ENCODE data around the gene OR52M1.
"Not testable (repeated sequence)": the region's sequence is repeated elsewhere in the genome, so short reads cannot be mapped to it uniquely, and the experiment has no call there.

Gene OR52M1

GRCh38 chr11:4544891-4545290, at the start of gene OR52M1:
Gene OR52M1, plus strand, starts transcription at chr11:4545191. Its CDS starts 0 bp downstream, at chr11:4545191.
- no peak for DNase-seq

DNA sequence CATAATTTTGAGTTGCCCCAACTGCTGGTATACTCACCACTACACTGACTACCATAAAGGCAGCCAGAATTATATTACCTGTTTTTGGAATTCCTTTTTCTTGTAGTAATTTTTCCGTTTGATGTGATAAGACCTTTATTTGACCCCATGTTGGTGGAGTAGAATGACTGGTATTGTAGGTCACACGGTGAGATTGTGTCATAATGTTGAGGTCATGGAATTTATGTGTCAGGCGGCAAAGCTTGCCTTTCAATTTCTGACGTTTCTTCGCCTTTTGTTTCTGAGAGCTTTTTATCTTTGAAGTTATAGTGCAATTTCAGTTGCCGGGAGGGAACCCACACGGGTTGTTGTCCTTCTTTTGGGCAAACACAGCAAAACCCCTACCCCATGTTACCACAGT, 49.5 kb upstream of the OR52M1 start:
- DNase-seq = no peak

DNA sequence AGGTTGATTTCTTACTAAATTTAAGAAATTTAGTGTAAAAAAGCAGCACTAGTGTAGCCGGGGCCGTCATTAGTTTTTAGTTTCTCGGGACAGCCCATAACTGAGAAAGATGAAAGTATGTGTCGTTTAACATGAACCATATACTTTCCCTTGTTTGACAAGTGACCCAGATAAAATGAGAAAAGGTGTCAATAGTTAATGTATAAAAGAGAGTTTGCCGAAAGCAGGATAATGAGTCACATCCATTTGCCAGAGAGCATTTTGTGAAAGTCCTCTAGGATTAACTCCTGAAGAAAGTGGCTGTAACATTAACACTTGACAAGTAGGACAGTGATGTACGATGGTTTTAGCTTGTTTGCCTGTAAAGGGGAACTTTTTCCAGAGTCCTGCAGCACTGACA, 49.0 kb upstream of the OR52M1 start:
- no peak for DNase-seq

- DNase-seq = no peak
Measured at GRCh38 chr11:4496557-4497248, 48.3 kb upstream of the OR52M1 start.

DNA sequence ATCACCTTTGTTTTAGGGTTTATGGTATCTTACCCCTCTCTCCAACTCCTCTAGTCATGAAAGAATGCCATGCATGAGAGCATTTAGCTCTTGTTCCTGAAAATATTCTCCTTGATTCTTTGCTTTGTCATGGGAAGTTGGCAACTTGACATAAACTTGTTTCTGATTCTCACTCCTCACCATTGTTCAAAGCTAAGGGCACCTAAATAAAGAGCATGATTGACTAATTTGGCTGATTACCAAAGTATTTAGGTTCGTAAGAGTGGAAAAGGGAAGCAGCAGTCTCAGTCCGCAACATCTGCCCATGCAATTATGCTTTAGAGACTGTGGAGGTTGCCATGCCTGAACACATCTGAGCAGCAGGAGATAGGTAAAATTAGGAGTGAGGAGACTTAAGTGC, 36.1 kb upstream of the OR52M1 start:
- DNase-seq = no peak

GRCh38 chr11:4511282-4512245, 33.4 kb upstream of the OR52M1 start:
- no peak for DNase-seq

- DNase-seq = no peak
Measured at GRCh38 chr11:4514196-4514595, 30.8 kb upstream of the OR52M1 start.

- no peak for DNase-seq
Measured at GRCh38 chr11:4522339-4522738, 22.7 kb upstream of the OR52M1 start.

GRCh38 chr11:4522752-4523151, 22.2 kb upstream of the OR52M1 start:
- DNase-seq = no peak

DNA sequence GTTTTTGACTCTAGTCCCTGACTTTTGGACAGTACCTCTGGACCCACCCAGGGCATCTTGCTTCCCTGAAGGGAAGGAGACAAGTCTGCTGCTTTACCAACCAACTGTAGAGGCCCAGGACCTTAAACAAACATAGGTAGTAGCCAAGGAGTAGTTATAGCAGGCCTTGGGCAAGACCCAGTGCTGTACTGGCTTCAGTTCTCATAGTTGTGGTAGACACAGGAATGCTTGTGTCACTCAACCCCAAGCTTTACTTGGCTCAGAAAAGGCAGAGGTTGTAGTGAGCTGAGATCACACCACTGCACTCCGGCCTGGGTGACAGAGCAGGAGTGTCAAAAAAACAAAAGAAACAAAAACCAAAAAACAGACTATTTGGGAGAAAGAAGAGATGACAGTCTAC, 21.3 kb upstream of the OR52M1 start:
- no peak for DNase-seq

GRCh38 chr11:4527926-4528325, 17.1 kb upstream of the OR52M1 start:
- DNase-seq = no peak

DNA sequence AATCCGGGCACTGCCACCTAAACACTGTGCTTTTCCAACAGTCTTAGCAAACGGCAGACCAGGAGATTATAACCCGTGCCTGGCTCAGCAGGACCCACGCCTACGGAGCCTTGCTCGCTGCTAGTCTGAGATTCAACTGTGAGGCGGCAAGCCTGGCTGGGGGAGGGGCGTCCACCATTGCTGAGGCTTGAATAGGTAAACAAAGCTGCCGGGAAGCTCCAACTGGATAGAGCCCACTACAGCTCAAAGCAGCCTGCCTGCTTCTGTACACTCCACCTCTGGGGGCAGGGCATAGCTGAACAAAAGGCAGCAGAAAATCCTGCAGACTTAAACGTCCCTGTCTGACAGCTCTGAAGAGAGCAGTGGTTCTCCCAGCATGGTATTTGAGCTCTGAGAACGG, 13.3 kb upstream of the OR52M1 start:
- not testable (repeated sequence) for DNase-seq

GRCh38 chr11:4539603-4540219, 5.3 kb upstream of the OR52M1 start:
- peak; percentile 41 for DNase-seq

- no peak for DNase-seq
Measured at GRCh38 chr11:4541071-4541470, 3.9 kb upstream of the OR52M1 start.

- DNase-seq = no peak
Measured at GRCh38 chr11:4543561-4543960, 1.4 kb upstream of the OR52M1 start.

DNA sequence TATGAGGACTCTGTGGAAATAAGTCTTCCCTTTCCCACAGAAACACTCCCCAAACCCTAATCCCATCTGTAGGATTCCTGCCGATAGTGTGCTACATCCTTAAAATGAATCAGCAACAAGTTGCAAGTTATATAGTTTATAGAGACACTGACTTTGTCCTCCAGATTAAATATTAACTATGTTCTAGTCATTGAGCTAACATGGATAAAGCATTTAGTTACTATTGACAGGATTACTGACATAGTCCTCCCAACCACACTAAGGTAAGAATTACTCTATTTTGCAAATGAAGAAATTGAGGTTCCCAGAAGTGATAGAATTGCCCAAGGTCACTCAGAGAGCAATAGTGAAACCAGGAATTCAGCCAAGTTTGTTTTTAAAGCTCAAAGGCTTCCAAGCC, 1.9 kb downstream of the OR52M1 start:
- DNase-seq = no peak

DNA sequence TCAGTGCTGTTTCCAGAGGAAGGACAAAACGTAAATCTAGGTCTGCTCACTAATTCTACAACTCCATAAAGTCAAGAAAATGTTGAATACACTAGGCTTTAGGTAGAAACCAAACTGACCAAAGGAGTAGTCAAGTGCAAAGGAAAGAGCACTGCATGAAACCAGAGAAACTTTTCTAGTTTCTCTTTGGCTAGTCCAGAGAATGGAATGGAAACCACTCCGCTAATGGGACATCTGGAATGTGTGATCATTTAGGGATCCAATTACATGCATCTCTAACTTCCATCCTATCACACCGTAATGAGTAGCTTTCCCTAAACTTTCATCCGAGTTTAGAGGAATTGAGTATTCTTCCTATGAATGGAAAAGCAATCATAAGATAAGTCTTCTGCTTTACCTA, 2.4 kb downstream of the OR52M1 start:
- no peak for DNase-seq

GRCh38 chr11:4551346-4551979, 6.5 kb downstream of the OR52M1 start:
- DNase-seq = no peak

- DNase-seq = no peak
Measured at GRCh38 chr11:4559527-4560440, 14.8 kb downstream of the OR52M1 start.

- peak; percentile 10 for DNase-seq
Measured at GRCh38 chr11:4560467-4560866, 15.5 kb downstream of the OR52M1 start.

- no peak for DNase-seq
Measured at GRCh38 chr11:4565371-4565770, 20.4 kb downstream of the OR52M1 start.

DNA sequence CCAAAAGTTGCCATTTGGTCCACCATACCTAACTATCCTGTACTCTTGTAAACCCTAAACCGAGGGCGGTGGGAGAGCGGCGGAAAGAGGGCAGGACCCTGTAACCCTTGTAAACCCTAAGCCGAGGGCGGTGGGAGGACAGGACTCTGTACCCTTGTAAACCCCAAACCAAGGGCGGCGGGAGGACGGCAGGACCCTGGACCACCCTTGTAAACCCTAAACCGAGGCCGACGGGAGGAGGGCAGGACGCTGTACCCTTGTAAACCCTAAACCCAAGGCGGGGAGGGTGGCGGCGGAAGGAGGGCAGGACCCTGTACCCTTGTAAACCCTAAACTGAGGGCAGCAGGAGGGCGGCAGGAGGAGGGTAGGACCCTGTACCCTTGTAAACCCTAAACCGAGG, 24.1 kb downstream of the OR52M1 start:
- DNase-seq = no peak
